ENCODE results near the gene DNAJB9.

Gene DNAJB9

GRCh38 chr7:108589874-108590273 lies 20.2 kb downstream of the DNAJB9 start:
- H3K4me3 ChIP-seq (ENCODE audit: low read length) = no peak overlapping the region
- peaks cover 4% of the 10 kb centered on the region for H3K4me1 ChIP-seq (ENCODE audit: control insufficient read depth, insufficient read depth, low read length)
- no peak for DNase-seq (ENCODE audit: low read depth)
- no peak overlapping the region for H3K9ac ChIP-seq (ENCODE audit: low read length)
- H3K27me3 ChIP-seq (replicated peaks; ENCODE audit: control insufficient read depth, insufficient read depth, low read length) = peaks cover 11% of the 10 kb centered on the region
- no peaks in the 10 kb centered on the region for H3K36me3 ChIP-seq (ENCODE audit: control insufficient read depth, insufficient read depth, low read length, severe bottlenecking)
- no peaks in the 10 kb centered on the region for H3K9me3 ChIP-seq (ENCODE audit: control insufficient read depth, low read length)

- H3K4me3 ChIP-seq (ENCODE audit: low read length) = no peak overlapping the region
- no peaks in the 10 kb centered on the region for H3K36me3 ChIP-seq (ENCODE audit: control insufficient read depth, insufficient read depth, low read length, severe bottlenecking)
- peaks cover 11% of the 10 kb centered on the region for H3K27me3 ChIP-seq (replicated peaks; ENCODE audit: control insufficient read depth, insufficient read depth, low read length)
- no peak for DNase-seq (ENCODE audit: low read depth)
- no peak overlapping the region for H3K9ac ChIP-seq (ENCODE audit: low read length)
- peaks cover 4% of the 10 kb centered on the region for H3K4me1 ChIP-seq (ENCODE audit: control insufficient read depth, insufficient read depth, low read length)
- no peaks in the 10 kb centered on the region for H3K9me3 ChIP-seq (ENCODE audit: control insufficient read depth, low read length)
These were observed 20.9 kb downstream of the DNAJB9 start for GRCh38 chr7:108590606-108591005.

- Histone ChIP-seq H3K4me1 (ENCODE audit: control insufficient read depth, insufficient read depth, low read length) (peaks cover 4% of the 10 kb centered on the region), H3K4me3 (ENCODE audit: low read length) (no peak overlapping the region), H3K27me3 (replicated peaks; ENCODE audit: control insufficient read depth, insufficient read depth, low read length) (no peaks in the 10 kb centered on the region), H3K9me3 (ENCODE audit: control insufficient read depth, low read length) (no peaks in the 10 kb centered on the region), H3K9ac (ENCODE audit: low read length) (no peak overlapping the region), H3K36me3 (ENCODE audit: control insufficient read depth, insufficient read depth, low read length, severe bottlenecking) (no peaks in the 10 kb centered on the region)
- peak; percentile 39 for DNase-seq (ENCODE audit: low read depth)
These were observed 23.1 kb downstream of the DNAJB9 start for GRCh38 chr7:108592646-108593201.

GRCh38 chr7:108596560-108596959 lies 26.9 kb downstream of the DNAJB9 start:
- H3K4me3 ChIP-seq (ENCODE audit: low read length) = no peak overlapping the region
- no peaks in the 10 kb centered on the region for H3K36me3 ChIP-seq (ENCODE audit: control insufficient read depth, insufficient read depth, low read length, severe bottlenecking)
- no peak overlapping the region for H3K9ac ChIP-seq (ENCODE audit: low read length)
- no peak for DNase-seq (ENCODE audit: low read depth)
- H3K9me3 ChIP-seq (ENCODE audit: control insufficient read depth, low read length) = no peaks in the 10 kb centered on the region
- H3K27me3 ChIP-seq (replicated peaks; ENCODE audit: control insufficient read depth, insufficient read depth, low read length) = peaks cover 9% of the 10 kb centered on the region
- no peaks in the 10 kb centered on the region for H3K4me1 ChIP-seq (ENCODE audit: control insufficient read depth, insufficient read depth, low read length)

GRCh38 chr7:108598153-108598552 lies 28.5 kb downstream of the DNAJB9 start:
- no peak for DNase-seq (ENCODE audit: low read depth)
- H3K36me3 ChIP-seq (ENCODE audit: control insufficient read depth, insufficient read depth, low read length, severe bottlenecking) = no peaks in the 10 kb centered on the region

GRCh38 chr7:108598914-108599580 lies 29.4 kb downstream of the DNAJB9 start:
- DNase-seq (ENCODE audit: low read depth) = no peak
- Histone ChIP-seq H3K4me3 (ENCODE audit: low read length) (no peak overlapping the region), H3K9me3 (ENCODE audit: control insufficient read depth, low read length) (no peaks in the 10 kb centered on the region), H3K4me1 (ENCODE audit: control insufficient read depth, insufficient read depth, low read length) (no peaks in the 10 kb centered on the region), H3K9ac (ENCODE audit: low read length) (no peak overlapping the region), H3K36me3 (ENCODE audit: control insufficient read depth, insufficient read depth, low read length, severe bottlenecking) (no peaks in the 10 kb centered on the region), H3K27me3 (replicated peaks; ENCODE audit: control insufficient read depth, insufficient read depth, low read length) (peaks cover 9% of the 10 kb centered on the region)

More at GRCh38 chr7:108598153-108598552, 28.5 kb downstream of the DNAJB9 start:
- H3K4me3 ChIP-seq (ENCODE audit: low read length) = no peak overlapping the region
- no peaks in the 10 kb centered on the region for H3K9me3 ChIP-seq (ENCODE audit: control insufficient read depth, low read length)
- H3K4me1 ChIP-seq (ENCODE audit: control insufficient read depth, insufficient read depth, low read length) = no peaks in the 10 kb centered on the region
- H3K9ac ChIP-seq (ENCODE audit: low read length) = no peak overlapping the region
- H3K27me3 ChIP-seq (replicated peaks; ENCODE audit: control insufficient read depth, insufficient read depth, low read length) = peaks cover 9% of the 10 kb centered on the region

- Histone ChIP-seq H3K9ac (ENCODE audit: low read length) (no peak overlapping the region), H3K36me3 (ENCODE audit: control insufficient read depth, insufficient read depth, low read length, severe bottlenecking) (no peaks in the 10 kb centered on the region), H3K9me3 (ENCODE audit: control insufficient read depth, low read length) (no peaks in the 10 kb centered on the region), H3K4me3 (ENCODE audit: low read length) (no peak overlapping the region), H3K4me1 (ENCODE audit: control insufficient read depth, insufficient read depth, low read length) (no peaks in the 10 kb centered on the region), H3K27me3 (replicated peaks; ENCODE audit: control insufficient read depth, insufficient read depth, low read length) (peaks cover 9% of the 10 kb centered on the region)
- no peak for DNase-seq (ENCODE audit: low read depth)
These were observed 30.7 kb downstream of the DNAJB9 start for GRCh38 chr7:108600399-108600798.

- no peak overlapping the region for H3K9ac ChIP-seq (ENCODE audit: low read length)
- DNase-seq (ENCODE audit: low read depth) = no peak
- H3K4me1 ChIP-seq (ENCODE audit: control insufficient read depth, insufficient read depth, low read length) = no peaks in the 10 kb centered on the region
- no peak overlapping the region for H3K4me3 ChIP-seq (ENCODE audit: low read length)
- no peaks in the 10 kb centered on the region for H3K36me3 ChIP-seq (ENCODE audit: control insufficient read depth, insufficient read depth, low read length, severe bottlenecking)
- no peaks in the 10 kb centered on the region for H3K9me3 ChIP-seq (ENCODE audit: control insufficient read depth, low read length)
- peaks cover 11% of the 10 kb centered on the region for H3K27me3 ChIP-seq (replicated peaks; ENCODE audit: control insufficient read depth, insufficient read depth, low read length)
These were observed 34.1 kb downstream of the DNAJB9 start for GRCh38 chr7:108603656-108604306.

- no peak for DNase-seq (ENCODE audit: low read depth)
- no peak overlapping the region for H3K4me3 ChIP-seq (ENCODE audit: low read length)
These were observed 34.8 kb downstream of the DNAJB9 start for GRCh38 chr7:108604307-108605077.

GRCh38 chr7:108605559-108606201 lies 36.0 kb downstream of the DNAJB9 start:
- Histone ChIP-seq H3K36me3 (ENCODE audit: control insufficient read depth, insufficient read depth, low read length, severe bottlenecking) (no peaks in the 10 kb centered on the region), H3K4me1 (ENCODE audit: control insufficient read depth, insufficient read depth, low read length) (no peaks in the 10 kb centered on the region), H3K9me3 (ENCODE audit: control insufficient read depth, low read length) (no peaks in the 10 kb centered on the region), H3K4me3 (ENCODE audit: low read length) (no peak overlapping the region), H3K9ac (ENCODE audit: low read length) (no peak overlapping the region), H3K27me3 (replicated peaks; ENCODE audit: control insufficient read depth, insufficient read depth, low read length) (peaks cover 10% of the 10 kb centered on the region)
- DNase-seq (ENCODE audit: low read depth) = no peak

More at GRCh38 chr7:108604307-108605077, 34.8 kb downstream of the DNAJB9 start:
- Histone ChIP-seq H3K36me3 (ENCODE audit: control insufficient read depth, insufficient read depth, low read length, severe bottlenecking) (no peaks in the 10 kb centered on the region), H3K4me1 (ENCODE audit: control insufficient read depth, insufficient read depth, low read length) (no peaks in the 10 kb centered on the region), H3K9me3 (ENCODE audit: control insufficient read depth, low read length) (no peaks in the 10 kb centered on the region), H3K27me3 (replicated peaks; ENCODE audit: control insufficient read depth, insufficient read depth, low read length) (peaks cover 11% of the 10 kb centered on the region), H3K9ac (ENCODE audit: low read length) (no peak overlapping the region)

GRCh38 chr7:108609643-108610042 lies 40.0 kb downstream of the DNAJB9 start:
- H3K4me1 ChIP-seq (ENCODE audit: control insufficient read depth, insufficient read depth, low read length) = no peaks in the 10 kb centered on the region
- H3K36me3 ChIP-seq (ENCODE audit: control insufficient read depth, insufficient read depth, low read length, severe bottlenecking) = no peaks in the 10 kb centered on the region
- no peak overlapping the region for H3K4me3 ChIP-seq (ENCODE audit: low read length)
- peaks cover 16% of the 10 kb centered on the region for H3K27me3 ChIP-seq (replicated peaks; ENCODE audit: control insufficient read depth, insufficient read depth, low read length)
- no peak overlapping the region for H3K9ac ChIP-seq (ENCODE audit: low read length)
- H3K9me3 ChIP-seq (ENCODE audit: control insufficient read depth, low read length) = no peaks in the 10 kb centered on the region
- DNase-seq (ENCODE audit: low read depth) = no peak
